Measurements from ENCODE around the gene SPATA31D3.
"Not testable (repeated sequence)": the region's sequence is repeated elsewhere in the genome, so short reads cannot be mapped to it uniquely, and the experiment has no call there.

Gene SPATA31D3

DNA sequence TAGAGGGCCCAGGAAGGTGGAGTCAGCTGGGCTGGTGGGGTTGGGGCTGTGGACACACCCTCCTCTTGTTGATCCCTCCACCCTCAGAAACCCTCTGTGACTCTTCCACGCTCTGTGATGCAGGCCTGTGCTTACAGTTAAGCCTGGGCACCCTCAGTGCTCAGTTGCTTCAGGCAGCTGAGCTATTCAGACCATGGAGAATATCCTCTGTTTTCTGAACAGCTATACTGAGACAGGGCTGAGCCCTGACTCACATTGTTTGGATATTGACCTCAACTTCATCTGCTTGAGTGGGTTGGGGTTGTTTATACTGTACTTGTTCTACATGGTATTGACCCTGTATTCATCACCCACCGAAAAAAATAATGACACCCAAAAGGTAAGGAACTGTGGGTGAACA, at the start of gene SPATA31D3:
SPATA31D3 (plus strand) TSS at position 108 of the 400 bp plus-strand sequence; CDS start at position 194, 86 bp downstream.
- DNase-seq, result not testable (repeated sequence)

DNA sequence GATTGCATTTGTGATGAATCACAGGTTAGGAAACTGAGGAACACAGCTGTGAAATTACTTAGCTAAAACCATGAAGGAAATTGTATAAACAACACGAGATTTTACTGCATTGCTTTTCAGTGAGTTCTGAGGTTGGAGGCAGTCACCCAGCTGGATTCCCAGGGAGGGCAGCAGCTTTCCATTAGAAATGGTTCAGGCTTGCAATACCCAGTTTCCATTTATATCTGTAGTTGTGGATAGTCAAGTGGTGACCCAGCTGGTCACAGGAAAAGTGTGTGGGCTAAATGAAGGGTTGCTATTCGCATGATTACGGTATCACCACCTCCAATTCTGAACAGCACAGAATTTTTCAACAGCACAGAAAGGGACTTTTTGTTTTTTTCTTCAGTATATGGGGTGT, 49.4 kb upstream of the SPATA31D3 start:
- no peak for DNase-seq

DNA sequence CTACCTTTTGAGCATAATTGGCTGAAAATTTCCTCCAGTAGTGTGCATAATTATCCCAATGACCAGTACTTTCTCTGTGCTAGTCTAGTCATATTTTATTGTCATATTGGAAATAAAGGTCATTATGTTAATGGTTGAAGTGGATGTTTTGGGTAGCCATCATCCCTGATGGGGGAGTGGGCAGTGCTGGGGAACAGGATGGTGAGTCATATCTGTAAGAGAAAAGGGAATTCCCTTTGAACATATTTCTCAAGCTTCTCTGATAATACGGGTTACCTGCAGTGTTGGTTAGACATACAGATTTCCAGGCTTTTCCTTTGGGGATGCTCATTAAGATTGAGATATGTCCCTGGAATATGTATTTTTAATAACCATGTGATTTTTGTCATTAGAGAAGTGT, 48.4 kb upstream of the SPATA31D3 start:
- no peak for DNase-seq

DNA sequence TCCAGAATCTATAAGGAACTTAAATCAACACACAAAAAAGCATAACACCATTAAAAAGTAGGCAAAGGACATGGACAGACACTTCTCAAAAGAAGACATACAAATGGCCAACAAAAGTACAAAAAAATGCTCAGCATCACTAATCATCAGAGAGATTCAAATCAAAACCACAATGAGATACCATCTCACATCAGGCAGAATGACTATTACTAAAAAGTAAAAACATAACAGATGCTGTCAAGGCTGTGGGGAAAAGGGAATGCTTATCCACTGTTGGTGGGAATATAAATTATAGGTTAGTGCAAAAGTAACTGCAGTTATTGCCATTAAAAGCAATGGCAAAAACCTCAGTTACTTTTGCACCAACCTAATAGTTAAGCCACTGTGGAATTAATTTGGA, 47.2 kb upstream of the SPATA31D3 start:
- DNase-seq, result no peak

DNA sequence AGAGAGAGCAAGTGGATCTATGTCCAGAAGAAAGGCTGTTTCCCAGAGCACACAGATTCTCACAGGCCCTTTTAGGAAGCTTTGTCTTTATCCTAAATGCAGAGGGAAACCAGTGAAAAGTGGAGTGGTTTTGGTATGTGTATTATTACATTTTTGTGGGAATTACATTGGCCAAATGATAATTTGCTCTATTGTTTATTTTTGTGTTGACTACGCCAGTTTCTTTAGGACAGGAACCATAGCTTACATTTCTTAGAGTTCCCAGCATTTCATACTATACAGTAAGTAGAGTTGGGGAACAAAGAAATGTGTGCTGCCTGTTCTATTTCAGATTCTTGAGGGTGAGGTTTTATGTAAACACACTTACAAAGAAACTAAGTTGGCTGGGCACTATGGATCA, 44.4 kb upstream of the SPATA31D3 start:
- DNase-seq, result no peak

DNA sequence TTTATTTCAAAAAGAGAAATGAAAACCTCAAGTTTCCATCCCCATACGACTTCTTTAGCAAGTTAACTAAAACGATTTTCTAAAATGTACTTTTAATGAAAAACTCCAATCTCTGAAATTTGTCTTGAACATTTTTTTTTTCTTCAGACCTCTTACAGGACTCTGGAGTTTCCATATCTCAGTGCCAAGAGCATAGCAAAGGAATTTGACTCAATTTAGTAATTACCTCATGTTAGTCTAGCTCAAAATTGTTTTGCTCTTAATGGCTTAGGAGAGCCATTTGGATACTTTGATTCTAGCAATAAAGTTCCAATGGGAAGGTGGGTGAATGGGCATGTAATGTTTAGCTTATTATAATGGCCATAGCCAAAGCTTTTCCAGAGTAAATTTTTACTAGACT, 41.1 kb upstream of the SPATA31D3 start:
- no peak for DNase-seq

DNA sequence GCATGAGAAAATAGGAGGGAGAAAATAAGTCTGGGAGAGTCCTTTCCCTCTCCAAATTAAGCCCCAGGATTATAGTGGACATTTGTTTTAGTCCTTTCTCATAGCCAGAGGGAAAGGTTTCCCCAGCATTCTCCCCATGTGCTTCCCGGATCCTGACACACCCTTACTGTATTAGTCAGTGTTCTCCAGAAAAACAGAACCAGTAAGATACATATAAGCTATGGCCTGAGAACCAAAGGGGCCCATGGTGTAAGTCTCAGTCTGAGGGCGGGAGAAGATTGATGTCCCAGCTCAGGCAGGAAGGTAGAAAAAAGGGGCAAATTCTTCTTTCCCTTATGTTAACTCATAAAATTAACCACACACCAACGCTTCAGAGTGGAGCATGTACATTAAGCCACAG, 40.7 kb upstream of the SPATA31D3 start:
- DNase-seq, result no peak

DNA sequence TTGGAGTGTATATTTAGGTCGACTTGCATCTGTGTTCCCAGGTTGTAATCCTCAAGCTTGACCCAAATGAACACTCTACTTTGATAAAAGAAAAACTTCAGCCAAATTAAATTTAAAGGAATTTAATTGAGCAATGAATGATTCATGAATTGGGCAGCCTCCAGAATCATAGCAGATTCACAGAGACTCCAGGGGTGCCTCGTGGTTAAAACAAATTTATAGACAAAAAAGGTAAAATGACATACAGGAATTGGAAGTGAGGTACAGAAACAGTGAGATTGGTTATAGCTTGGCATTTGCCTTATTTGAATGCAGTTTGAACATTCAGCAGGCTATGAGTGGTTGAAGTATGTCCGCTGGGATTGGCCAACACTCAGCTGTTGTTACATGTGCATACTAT, 36.6 kb upstream of the SPATA31D3 start:
- DNase-seq, result no peak

DNA sequence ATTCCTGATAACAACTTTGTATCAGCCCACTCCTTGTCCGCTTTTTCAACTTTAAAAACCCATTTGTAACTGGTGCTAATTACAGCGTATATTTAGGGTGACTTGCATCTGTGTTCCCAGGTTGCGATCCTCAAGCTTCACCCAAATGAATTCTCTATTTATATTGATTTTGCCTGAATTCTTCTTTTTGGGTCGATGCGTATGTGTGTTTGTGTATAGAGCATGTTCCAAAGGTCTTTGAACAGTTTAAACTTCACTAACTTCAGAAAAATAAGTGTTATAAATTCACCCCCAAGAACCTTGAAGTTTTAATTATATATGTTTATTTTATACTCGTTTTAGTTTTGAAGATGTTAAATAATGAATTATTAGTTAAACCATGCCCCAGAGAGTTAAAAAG, 31.2 kb upstream of the SPATA31D3 start:
- no peak for DNase-seq

DNA sequence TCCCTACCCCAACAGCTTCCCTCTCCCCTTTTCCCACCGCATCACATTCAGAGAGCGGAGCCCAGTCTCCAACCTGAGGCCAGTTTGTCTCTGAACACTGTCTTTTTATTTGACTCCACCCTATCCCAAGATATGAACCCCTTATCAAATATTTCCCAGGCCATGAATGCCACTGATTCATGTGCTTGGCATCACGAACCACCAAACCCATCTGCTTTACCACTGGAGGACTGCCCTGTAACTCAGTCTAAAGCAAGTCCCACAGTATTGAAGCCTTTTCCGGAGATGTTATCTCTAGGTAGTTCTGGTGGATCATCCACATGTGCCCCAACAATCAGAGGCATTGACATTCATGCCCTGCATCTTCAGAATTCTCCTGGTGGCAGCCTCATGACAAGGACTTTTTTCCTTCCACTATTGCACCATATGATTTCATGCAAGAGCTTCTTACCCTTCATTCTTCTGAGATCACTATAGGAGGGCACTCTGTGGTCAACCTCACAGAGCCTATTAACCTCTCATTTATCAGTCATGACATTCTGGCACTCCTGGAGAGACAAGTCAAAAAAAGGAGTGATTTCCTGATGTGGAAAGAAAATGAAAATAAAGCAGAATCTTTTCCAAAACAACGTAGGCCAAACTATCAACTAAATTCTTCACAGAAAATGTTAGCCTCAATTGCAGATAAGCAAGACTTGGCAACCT, 27.3 kb upstream of the SPATA31D3 start:
- DNase-seq, result no peak

DNA sequence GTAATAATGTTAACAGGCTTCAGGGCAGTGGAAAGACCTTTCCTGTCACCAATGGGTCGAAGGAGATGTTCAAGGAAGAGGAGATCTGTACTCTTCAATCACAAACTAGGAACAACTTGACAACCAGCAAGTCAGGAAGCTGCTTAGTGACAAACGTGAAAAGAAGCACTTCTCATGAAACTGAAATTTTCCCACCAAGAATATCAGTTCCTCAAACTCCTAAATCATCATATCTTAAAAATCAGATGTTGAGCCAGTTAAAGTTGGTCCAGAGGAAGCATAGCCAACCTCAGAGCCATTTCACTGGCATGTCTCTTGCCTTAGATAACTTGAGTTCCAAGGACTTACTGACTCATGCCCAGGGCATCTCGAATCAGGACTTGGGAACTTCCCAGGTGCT, 24.8 kb upstream of the SPATA31D3 start:
- not testable (repeated sequence) for DNase-seq

DNA sequence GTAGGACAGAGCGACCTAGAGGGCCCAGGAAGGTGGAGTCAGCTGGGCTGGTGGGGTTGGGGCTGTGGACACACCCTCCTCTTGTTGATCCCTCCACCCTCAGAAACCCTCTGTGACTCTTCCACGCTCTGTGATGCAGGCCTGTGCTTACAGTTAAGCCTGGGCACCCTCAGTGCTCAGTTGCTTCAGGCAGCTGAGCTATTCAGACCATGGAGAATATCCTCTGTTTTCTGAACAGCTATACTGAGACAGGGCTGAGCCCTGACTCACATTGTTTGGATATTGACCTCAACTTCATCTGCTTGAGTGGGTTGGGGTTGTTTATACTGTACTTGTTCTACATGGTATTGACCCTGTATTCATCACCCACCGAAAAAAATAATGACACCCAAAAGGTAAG, 15.0 kb upstream of the SPATA31D3 start, which contains the start of gene SPATA31D4:
SPATA31D4 (plus strand) TSS at position 124 of the 400 bp plus-strand sequence; CDS start at position 210, 86 bp downstream.
- DNase-seq, result not testable (repeated sequence)

DNA sequence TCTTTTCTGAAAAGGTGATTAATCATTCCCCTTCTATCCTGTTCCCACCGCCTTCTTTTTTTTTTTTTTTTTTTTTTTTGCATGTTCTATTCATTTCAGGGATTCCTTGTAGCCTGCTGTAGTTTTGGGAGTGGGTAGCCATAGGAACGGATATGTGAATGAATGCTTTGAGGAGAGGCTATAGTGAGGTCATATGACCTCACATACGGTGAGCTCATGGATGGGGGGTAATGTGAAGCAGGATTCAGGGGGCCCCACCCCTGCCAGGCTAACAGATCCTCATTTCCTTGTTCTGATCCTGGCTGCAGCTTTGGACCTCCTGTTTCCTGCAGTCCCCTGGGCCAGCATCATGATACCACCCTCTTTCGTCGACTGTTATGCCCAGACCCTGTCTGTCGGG, 13.2 kb upstream of the SPATA31D3 start:
- not testable (repeated sequence) for DNase-seq

DNA sequence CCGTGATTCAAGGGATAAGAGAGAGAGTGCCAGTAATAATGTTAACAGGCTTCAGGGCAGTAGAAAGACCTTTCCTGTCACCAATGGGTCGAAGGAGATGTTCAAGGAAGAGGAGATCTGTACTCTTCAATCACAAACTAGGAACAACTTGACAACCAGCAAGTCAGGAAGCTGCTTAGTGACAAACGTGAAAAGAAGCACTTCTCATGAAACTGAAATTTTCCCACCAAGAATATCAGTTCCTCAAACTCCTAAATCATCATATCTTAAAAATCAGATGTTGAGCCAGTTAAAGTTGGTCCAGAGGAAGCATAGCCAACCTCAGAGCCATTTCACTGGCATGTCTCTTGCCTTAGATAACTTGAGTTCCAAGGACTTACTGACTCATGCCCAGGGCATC, 9.8 kb upstream of the SPATA31D3 start:
- not testable (repeated sequence) for DNase-seq

DNA sequence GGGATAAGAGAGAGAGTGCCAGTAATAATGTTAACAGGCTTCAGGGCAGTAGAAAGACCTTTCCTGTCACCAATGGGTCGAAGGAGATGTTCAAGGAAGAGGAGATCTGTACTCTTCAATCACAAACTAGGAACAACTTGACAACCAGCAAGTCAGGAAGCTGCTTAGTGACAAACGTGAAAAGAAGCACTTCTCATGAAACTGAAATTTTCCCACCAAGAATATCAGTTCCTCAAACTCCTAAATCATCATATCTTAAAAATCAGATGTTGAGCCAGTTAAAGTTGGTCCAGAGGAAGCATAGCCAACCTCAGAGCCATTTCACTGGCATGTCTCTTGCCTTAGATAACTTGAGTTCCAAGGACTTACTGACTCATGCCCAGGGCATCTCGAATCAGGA, 5.3 kb downstream of the SPATA31D3 start:
- not testable (repeated sequence) for DNase-seq

DNA sequence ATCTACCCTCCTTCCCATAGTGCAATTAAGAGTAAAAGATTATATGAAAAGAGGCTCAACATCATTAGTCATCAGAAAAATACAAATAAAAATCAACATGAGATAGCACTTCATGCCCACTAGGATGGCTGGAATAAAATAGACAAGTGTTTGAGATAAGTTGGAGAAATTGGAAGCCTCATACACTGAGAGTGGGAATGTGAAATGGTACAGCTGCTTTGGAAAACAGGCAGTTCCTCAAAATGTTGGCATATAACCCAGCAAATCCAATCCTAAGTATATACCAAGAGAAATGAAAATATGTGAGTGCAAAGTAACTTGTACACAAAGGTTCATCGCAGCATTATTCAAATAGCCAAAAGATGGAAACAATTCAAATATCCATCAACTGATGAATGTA, 9.8 kb downstream of the SPATA31D3 start:
- DNase-seq, result no peak

DNA sequence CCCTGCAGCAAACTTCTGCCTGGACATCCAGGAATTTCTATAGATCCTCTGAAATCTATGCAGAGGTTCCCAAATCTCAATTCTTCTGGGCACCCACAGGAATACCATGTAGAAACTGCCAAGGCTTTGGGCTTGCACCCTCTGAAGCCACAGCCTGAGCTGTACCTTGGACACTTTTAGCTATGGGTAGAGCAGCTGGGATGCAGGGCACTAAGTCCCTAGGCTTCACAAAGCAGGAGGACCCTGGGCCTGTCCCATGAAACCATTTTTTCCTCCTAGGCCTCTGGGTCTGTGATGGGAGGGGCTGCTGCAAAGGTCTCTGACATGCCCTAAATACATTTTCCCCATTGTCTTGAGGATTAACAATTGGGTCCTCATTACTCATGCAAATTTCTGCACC, 12.3 kb downstream of the SPATA31D3 start:
- no peak for DNase-seq

DNA sequence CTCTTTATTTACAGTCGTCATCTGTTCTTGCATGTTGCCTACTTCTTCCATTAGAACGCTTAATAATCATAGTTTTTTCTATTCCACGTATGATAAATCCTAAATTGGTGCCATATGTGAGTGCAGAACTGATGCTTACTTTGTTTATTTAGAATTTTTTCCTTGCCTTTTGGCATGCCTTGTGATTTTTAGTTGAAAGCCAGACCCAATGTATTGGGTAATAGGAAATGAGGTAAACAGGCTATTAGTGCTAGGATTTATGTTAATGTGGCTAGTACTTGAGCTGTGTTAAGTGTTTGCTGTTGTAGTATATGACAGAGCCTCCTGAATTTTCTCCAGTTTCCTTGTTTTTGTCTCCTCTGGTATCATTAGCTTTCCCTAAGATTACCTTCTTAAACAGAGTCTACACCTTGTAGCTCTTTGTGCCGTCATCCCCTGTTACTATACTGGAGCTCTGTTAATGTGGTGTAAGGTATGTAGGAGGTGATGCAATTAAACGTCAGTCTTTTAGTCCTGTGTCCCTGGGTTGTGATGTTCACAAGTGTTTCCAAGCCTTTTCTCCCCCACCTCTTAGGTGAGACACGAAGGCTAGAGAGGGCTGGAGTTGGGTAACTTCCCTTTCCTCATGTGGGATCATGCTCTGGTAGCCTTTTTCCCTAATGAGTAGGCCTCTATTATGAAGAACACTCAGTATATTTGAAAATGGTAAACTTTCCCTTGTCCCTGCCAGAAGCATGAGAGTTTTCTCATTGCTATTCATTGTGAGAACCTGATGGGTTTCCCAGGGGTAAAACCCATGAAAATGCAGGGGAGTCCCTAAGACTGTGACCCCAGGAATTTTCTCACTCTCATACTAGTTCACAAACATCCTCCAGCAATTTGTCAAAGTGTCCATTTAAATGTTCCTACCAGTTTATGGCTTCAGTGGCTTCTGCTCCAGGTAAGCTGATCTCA, 21.2 kb downstream of the SPATA31D3 start:
- DNase-seq, result no peak

DNA sequence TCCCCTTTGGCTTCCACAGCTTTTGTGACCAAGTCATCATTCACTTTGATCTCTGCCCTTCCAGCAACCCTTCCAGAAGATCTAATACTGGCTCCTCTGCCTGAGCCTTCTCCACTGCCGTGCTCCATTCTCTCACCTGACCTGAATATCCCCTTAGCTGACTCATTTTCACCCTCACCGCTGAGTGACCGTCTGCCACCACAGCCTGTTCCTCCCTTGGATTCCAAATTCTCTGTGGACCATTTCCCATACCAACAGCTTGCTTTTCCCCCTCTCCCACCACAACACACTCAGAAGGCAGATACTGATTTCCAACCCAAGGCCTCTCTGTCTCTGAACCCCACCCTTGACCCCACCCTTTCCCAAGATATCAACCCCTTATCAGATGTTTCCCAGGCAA, 24.7 kb downstream of the SPATA31D3 start:
- DNase-seq, result no peak

DNA sequence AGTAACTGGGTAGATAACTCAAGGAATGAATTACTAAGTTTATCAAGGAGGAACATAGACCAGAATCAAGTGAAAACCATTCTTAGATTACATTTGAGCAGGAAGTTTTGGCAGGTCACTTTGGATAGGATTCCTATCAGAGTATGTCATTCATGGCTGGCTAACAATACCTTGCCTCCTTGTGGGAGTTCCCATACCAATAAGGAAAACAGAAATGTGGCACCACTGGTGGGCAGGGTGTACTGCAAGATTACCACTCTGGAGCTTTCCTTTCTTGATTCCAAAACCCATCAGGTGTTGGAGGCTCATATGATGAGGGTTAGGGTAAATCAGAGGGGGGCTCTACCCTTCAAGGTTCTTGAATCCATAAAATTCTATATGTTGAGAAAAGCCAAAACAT, 26.7 kb downstream of the SPATA31D3 start:
- no peak for DNase-seq

DNA sequence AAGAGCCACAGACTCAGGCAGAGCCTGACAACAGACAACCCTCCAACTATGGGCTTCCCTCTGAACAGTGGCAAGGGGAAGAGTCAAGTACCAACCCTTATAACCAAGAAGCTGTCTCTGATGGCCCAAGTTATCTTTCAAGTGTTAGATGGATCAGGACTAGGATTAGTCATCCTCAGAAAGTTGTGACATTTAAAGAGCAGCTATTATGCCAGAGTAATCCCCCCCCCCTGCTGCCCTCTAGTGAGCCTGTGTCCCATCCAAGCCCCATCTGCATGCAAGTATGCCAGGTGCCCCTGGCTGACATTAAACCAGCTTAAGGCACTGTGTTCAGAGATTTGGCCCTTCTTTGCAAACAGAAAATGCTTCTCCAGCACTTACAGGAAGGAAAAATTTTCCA, 28.4 kb downstream of the SPATA31D3 start:
- DNase-seq, result no peak

DNA sequence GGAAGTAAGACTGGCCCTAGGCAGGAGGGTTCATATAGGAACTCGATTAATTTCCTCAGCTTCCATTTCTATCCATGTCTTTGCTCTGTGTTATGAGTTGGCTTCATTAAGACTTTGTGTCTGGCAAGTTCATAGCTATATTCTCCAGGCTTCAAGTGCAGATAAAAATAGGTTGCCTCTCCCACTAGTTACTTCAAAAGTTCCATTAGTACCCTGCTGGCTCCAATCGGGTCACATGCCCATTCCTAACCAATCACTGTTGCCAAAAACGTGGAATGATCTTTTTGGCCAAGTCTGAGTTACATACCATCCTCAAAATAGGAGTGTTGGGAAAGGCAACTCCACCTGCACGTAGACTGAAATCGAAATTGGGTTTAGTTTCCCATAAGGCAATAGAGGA, 31.5 kb downstream of the SPATA31D3 start:
- no peak for DNase-seq

DNA sequence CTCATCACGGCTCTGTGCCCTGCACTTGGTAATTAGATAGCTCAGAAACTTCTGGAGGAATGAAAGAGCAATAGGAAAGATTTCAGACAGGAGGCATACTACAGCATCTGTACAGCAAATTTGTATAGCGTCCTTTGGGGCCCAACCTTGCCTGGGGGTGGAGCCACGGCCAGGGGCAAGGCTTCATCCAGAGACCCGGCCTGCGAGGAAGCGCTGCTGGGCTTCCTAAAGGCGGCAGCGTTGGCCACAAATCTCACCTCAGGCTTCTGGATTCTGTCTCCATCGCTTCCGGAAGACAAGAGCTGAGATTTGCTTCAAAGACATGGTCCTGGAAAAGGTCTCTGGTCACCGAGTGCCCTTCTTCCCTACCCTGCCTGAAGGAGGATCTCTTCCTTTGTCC, 33.1 kb downstream of the SPATA31D3 start:
- DNase-seq, result no peak

DNA sequence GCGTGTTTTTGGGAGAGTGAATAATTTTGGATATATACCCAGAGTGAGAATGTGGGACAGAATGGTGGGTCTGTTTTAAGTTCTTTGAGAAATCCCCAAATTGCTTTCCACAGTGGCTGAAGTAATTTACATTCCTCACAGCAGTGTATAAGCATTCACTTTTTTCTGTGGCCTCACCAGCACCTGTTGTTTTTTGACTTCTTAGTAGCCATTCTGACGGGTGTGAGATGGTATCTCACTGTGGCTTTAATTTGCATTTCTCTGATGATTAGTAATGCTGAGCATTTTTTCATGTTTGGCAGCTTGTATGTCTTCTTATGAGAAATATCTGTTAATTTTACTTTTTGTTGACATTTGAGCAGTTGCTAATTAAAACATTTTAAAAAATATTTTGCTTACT, 35.9 kb downstream of the SPATA31D3 start:
- no peak for DNase-seq

All from NCI-H774 (cell line).